BJ (cell line): ENCODE data around the gene C1orf167. TPM values are rescaled to one million over a fixed set of nuclear protein-coding genes. Genes with fewer than 3 reads are reported as not detected.

Experiments used
- CTCF ChIA-PET: fragments of 350-600 bp; formaldehyde crosslinking; extraction: SDS; loops from one replicate; lab custom pipeline; 2021; ENCODE audit warnings: antibody characterized with exemption, inconsistent platforms; lab: Yijun Ruan, JAX
- POLR2A ChIA-PET: fragments of 300-600 bp; sonication (Branson Sonifier 250); formaldehyde crosslinking; extraction: SDS; loops from one replicate; lab custom pipeline; 2021; ENCODE audit warnings: antibody characterized with exemption; lab: Charles Lee
- DNase-seq: peaks from one replicate; pipeline ENCODE4 v3.0.0-alpha.2; 2011; ENCODE audit warnings: low read depth
- H3K27me3 ChIP-seq: 2 replicates; pipeline ENCODE4 v1.6.0; 2011; ENCODE audit warnings: low read length; ENCODE audit not compliant: control insufficient read depth, insufficient read depth
- H3K36me3 ChIP-seq: 2 replicates; pipeline ENCODE4 v1.5.1; 2011; ENCODE audit warnings: low read length; ENCODE audit not compliant: control insufficient read depth, insufficient read depth
- H3K4me3 ChIP-seq: 2 replicates; pipeline ENCODE4 v1.5.1; 2011; ENCODE audit warnings: low read depth, mild to moderate bottlenecking, control low read depth, low read length
- polyA plus RNA-seq: library from polyadenylated mRNA; depleted of rRNA; stranded (reverse); fragments of >200 nt; gene quantifications from 2 replicates; pipeline ENCODE4 v1.2.3, GENCODE V29; 2011
- TF ChIP-seq, protein P1 (sequence below): IDR thresholded peaks from 2 replicates; pipeline ENCODE4 v1.5.1; 2011; ENCODE audit warnings: low read depth, mild to moderate bottlenecking, control low read depth, inconsistent platforms, low read length, moderate library complexity; ENCODE audit not compliant: insufficient read depth

The C1orf167 gene
- polyA plus RNA-seq, 1 experiment = 0.54 TPM

DNA sequence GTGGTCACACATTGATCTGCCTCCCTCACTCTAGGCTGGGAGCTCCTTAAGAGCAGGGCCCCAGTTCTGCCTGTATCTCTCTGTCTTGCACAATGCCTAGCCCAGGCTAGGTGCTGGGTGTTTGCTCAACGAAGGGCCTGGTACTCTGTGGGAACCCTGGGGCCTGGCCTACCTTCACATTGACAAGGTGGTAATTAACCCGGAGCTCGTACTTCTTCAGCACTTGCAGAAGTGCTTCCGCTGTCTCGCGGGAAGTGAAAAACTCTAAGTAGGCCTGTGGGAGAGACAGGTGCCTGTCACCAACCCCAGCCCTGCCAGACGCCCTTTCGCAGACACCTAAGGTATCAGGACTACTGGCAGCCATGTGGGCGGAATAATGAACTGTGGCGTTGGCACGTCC lies 30.1 kb downstream of the C1orf167 start:
- DNase-seq = no peak
- ChIA-PET CTCF (no interaction called here), POLR2A (no interaction called here)
- no peaks in the 10 kb centered on the region for H3K27me3 ChIP-seq
- TF ChIP-seq, protein P1, sequence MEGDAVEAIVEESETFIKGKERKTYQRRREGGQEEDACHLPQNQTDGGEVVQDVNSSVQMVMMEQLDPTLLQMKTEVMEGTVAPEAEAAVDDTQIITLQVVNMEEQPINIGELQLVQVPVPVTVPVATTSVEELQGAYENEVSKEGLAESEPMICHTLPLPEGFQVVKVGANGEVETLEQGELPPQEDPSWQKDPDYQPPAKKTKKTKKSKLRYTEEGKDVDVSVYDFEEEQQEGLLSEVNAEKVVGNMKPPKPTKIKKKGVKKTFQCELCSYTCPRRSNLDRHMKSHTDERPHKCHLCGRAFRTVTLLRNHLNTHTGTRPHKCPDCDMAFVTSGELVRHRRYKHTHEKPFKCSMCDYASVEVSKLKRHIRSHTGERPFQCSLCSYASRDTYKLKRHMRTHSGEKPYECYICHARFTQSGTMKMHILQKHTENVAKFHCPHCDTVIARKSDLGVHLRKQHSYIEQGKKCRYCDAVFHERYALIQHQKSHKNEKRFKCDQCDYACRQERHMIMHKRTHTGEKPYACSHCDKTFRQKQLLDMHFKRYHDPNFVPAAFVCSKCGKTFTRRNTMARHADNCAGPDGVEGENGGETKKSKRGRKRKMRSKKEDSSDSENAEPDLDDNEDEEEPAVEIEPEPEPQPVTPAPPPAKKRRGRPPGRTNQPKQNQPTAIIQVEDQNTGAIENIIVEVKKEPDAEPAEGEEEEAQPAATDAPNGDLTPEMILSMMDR = no peak
- H3K36me3 ChIP-seq = peaks cover 26% of the 10 kb centered on the region
- no peak overlapping the region for H3K4me3 ChIP-seq

DNA sequence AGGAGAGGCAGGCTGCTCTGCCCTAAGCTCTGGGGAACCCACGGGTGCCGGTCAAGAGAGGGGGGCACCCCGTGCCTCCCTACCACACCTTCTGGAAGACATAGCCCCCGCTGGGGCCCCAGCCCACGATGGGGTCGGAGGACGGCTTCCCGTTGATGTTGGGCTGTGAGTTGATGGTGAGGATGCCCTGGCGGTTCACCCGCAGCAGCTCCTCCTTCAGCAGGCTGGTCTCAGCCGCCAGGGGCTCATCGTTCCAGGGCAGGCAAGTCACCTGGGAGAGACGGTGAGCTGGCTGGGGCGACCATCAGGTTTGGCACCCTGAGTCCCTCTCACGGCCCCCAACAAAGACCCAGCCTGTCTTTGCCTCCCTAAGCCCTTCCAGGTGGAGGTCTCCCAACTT lies 31.8 kb downstream of the C1orf167 start:
- POLR2A ChIA-PET = no interaction called here
- CTCF ChIA-PET = interaction anchor here (0.7 to 1.0 kb wide), 2 partner anchors 8 to 17 kb away, joined by 3 read pairs; no protein-coding TSS in a partner anchor
- H3K4me3 ChIP-seq = no peak overlapping the region
- TF ChIP-seq, protein P1 = no peak
- no peak for DNase-seq
- no peaks in the 10 kb centered on the region for H3K27me3 ChIP-seq
- H3K36me3 ChIP-seq = peaks cover 24% of the 10 kb centered on the region

DNA sequence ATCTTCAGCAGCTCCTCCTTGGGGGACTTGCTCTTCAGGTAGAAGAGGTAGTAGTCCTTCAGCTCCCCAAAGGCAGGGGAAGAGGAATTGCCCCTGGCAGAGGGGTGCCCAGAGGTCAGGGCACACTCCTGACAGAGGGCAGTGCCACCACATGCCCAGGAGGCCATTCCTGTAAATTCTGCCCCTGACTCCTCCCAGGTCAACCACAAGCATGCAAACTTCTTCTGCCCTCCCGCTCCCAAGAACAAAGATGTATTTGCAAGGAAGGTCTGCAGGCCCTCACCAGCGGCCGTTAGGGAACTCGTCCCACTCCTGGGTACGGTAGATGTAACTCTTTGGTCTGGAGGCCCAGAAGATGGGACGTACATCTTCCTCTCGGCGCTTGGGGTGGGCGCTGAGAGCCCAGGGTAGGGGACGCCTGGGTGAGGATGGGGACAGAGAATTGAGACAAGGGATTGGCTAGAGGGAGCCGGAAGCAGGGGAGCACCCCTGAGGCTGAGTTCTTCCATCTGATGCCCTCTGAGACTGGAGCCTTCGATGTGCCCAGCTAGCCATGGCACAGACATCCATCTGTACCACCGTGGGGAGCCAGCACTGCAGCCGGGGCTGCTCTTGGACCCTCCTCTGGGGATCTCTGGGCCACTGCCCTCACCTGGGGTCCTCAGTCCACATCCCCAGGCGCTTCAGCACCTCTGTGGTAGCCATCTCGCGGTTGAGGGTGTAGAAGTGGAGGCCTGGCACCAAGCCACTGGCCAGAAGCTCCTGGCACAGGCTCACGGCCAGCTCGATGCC lies 32.6 kb downstream of the C1orf167 start:
- no peak for DNase-seq
- TF ChIP-seq, protein P1 = no peak
- no peaks in the 10 kb centered on the region for H3K27me3 ChIP-seq
- ChIA-PET CTCF (interaction anchor here (0.7 kb wide), 1 partner anchor 9 kb away, joined by 3 read pairs; no protein-coding TSS in a partner anchor), POLR2A (no interaction called here)
- no peak overlapping the region for H3K4me3 ChIP-seq
- H3K36me3 ChIP-seq = peaks cover 28% of the 10 kb centered on the region

DNA sequence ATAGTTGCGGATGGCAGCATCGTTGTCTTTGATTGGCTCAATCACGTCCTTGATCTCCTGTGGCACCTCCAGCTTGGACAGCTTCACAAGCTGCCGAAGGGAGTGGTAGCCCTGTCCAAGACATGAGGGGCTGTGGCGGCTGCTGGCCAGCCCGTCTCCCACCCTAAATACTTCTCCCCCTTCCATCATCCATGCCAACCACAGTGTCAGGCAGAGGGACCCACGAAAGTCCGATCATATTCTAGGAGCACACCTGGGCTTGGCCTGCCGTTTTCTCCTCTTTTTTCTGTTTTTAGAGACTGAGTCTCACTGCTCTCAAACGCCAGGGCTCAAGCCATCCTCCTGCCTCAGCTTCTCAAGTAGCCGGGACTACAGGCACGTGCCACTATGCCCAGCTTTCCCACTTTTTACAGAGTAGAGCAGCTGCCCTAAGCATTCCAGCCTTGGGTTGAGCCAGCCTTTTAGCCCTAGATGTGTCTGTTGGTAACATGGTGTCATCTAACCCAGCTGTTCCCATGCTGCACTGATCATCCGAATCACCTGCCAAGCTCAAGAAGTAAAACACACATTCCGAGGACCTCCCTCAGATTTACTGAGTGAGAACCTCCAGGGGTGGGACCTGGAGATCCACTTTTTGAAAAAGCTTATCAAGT lies 33.4 kb downstream of the C1orf167 start:
- POLR2A ChIA-PET = no interaction called here
- no peak for DNase-seq
- CTCF ChIA-PET = no interaction called here

More for the DNA sequence above, 33.4 kb downstream of the C1orf167 start:
- H3K27me3 ChIP-seq = no peaks in the 10 kb centered on the region
- TF ChIP-seq, protein P1 = no peak
- no peak overlapping the region for H3K4me3 ChIP-seq
- peaks cover 26% of the 10 kb centered on the region for H3K36me3 ChIP-seq
